Kidney tubule cell (primary cell): ENCODE results near the gene FAM13C.

Source experiments
- DNase-seq: peaks from one replicate; pipeline ENCODE4 v3.0.0-alpha.2; 2018; ENCODE audit warnings: low spot score

The FAM13C gene

GRCh38 chr10:59315465-59315864 is 46.9 kb downstream of the FAM13C start:
- no peak for DNase-seq

DNA sequence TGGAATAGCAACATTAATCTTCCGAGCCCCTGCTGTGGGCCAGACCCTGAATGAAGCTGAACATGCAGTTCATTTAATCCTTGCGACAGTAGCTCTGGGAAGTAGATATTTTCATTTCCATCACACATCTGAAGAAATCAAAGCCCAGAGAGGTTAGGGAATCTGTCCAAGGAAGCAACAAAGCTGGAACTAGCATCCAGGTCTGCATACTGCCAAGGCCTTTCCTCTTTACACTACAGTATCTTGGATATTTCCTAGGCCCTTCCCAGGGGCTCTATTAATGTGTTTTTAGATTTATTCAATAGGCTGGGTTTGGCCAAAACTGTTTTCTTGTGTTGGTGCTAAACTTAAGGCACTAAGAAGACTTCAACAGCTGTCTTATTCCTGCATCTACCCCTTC is 48.1 kb downstream of the FAM13C start:
- DNase-seq = no peak

- no peak for DNase-seq
These were observed 50.1 kb downstream of the FAM13C start for GRCh38 chr10:59312247-59312646.

GRCh38 chr10:59311025-59311424 is 51.3 kb downstream of the FAM13C start:
- DNase-seq = no peak

GRCh38 chr10:59310324-59310914 is 51.9 kb downstream of the FAM13C start:
- DNase-seq = no peak

GRCh38 chr10:59304521-59305097 is 57.7 kb downstream of the FAM13C start:
- DNase-seq = no peak

DNA sequence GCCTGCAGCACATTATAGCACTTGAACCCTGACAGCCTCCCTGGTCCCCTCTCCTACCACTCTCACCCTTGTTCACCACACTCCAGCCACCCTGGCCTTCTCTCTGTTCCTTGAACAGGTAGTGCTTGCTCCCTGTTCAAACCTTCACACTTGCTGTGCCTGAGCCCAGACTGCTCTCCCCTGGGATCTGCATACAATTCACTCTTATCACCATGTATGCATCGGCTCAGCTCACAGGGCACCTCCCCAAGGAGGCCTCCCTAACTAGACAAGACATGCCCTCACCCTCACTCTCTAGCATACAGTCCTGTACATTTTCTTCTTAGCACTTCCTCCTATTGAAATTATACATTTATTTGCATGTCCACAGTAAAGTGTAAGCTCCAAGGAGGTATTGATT is 59.3 kb downstream of the FAM13C start:
- no peak for DNase-seq

- DNase-seq = no peak
These were observed 60.0 kb downstream of the FAM13C start for GRCh38 chr10:59302381-59302780.

DNA sequence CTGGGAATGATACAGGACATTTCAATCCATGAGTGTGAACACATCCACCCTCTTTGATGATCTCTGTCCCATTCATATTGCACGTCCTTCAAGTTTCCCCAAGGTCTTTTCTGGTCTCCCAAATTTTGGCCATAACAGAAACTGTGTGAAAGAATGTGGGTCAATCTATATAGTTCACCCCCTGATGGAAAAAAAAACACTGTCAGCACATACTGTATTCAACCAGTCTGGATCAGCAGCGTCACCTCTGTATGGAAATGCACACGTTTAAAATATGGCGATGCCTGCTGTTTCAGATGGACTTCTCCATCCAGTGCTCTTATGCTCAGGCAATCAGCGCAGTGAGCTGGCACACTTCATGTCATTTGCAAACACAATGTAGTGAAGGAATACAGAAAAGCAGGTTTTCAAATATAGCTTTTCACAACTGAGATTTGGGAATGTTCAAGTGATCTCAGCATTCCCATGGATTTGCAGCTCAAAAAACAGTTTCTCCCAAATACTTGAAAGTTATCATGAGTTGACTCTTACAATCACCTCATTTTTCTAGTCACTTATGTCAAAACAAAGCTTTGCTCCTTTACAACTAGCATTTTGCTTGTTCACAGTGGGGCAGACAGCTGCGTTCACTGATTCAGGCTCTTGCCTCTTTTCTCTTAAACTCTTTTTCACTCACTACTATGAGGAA is 61.1 kb downstream of the FAM13C start:
- DNase-seq = no peak

DNA sequence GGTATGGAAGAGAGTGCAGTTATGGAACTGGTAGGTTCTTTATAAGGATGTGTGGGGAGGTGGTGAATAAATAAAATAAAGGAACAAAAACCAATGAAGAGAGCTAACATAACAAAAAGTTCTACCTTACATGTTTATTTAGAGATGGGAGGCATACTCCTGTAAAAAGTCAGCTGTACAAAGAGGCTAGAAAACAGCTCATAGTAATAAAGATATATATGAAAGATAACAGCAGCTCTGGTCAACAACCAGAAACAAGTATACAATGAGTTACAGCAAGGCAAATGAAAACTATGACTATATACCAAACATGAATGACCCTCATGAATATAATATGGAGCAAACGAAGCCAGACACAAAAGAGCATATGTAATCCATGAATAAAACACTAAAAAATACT is 62.0 kb downstream of the FAM13C start:
- DNase-seq = no peak

DNA sequence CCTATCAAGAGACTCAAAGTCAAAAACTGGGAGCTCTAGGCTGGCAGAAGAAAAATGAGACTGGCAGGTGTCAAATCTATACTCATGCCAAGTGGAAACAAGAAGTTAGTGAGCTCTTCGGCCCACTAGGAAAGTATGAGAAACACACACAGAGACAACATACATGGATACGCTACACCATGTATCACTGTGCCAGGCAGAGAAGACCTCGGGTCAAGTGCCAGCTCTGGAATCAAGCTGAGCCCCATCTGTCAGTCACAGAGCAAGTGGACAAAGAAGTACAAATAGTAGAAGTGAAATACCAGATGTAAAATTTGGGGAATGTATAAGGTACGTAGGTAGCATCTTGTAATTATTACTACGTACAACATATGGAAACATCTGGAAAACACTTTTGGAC is 62.4 kb downstream of the FAM13C start:
- DNase-seq = no peak

DNA sequence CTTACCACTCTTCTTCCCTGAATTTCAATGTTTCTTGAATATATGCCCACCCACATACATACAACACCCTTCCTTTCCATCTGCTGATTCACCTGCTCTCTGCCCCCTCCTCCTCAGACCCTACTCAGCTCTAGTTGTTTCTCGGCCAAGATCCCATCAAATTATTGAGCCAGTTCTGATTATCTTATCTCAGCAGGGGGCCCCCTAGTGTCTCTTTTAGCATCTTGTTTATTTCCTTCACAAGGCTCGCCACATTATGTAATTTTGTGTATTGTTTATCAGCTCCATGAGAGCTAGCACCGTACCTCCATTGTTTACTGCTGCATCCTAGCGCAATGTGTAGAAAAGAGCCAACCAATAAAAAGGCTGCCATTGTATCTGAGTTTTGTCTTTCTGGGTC is 71.9 kb downstream of the FAM13C start:
- no peak for DNase-seq

DNA sequence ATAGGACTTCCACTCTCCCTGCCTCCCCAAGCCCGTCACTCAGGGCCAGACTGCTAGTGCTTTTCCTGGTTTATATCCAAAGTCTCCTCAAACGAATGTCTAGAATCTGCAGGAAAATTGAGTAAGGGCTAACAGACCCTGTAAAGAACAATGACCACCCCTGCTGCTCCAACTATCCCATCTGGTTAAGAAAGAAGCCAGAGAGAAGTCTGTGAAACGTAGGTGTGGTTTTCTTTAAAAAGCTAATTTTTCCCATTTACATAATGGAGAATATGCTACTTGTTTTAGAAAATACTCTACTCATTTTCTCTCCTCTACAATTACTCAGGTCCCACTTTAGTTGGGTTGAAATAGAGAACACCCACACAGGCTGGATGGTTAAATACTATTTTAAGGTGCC is 72.5 kb downstream of the FAM13C start:
- DNase-seq = no peak

DNA sequence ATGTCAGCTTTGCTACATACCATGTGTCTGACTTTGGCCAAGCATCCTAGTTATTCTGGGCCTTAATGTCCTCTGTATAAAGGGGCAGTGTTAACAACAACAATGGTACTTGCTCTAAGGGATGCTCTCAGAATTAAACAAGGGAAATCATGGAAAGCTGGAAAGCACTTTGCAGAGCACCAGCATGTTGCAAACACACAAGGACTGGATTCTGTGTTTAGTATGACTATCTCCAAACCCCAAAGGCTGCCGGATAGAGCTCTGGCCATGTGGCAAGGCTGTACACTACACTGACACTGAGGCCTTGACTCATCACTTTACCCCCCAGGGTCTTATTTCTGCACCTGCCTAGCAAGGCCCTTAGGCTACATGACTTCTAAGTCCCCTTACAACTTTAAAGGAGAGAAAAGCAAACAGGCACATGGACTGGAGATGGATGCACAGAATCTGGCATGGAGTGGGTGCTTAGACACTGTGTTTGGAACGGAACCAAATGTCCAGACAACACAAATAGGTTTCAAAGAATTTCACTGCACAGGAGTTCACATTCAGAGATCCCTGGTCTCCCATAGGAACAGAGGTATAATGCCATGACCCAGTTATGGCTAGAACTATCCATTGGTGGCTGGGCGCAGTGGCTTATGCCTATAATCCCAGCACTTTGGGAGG is 74.6 kb downstream of the FAM13C start:
- no peak for DNase-seq

DNA sequence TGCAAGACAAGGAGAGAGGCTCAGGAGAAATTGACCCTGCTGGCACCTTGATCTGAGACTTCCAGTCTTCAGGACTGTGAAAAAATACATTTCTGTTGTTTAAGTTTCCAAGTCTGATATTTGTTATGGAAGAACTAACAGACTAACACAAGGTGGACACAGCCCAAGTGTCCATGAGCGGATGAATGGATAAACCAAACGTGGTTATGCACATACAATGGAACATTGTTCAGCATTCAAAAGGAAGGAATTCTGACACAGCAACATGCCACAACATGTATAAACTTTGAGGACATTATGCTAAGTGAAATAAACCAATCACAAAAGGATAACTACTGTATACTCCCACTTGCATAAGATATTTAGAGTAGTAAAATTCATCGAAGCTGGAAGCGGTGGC is 76.5 kb downstream of the FAM13C start:
- no peak for DNase-seq

DNA sequence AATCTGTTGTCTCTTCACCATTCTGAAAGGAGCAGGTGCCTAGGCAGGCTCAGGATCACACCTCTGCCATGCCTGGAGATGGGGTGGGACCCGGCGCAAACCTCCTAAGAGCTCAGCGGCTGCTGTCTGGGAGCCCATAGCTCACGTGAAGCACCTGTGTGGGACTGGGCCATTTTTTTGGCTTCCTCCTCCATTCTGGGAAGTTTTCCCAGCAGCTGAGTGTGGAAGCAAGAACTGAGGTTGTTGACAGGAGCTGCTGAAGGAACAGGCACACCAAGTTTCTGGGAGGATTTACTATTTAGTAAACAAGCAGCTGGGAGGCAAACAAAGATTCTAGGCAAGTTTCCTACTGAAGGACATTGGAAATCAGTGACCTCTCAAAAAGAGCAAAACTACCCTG is 77.3 kb downstream of the FAM13C start:
- DNase-seq = no peak

DNA sequence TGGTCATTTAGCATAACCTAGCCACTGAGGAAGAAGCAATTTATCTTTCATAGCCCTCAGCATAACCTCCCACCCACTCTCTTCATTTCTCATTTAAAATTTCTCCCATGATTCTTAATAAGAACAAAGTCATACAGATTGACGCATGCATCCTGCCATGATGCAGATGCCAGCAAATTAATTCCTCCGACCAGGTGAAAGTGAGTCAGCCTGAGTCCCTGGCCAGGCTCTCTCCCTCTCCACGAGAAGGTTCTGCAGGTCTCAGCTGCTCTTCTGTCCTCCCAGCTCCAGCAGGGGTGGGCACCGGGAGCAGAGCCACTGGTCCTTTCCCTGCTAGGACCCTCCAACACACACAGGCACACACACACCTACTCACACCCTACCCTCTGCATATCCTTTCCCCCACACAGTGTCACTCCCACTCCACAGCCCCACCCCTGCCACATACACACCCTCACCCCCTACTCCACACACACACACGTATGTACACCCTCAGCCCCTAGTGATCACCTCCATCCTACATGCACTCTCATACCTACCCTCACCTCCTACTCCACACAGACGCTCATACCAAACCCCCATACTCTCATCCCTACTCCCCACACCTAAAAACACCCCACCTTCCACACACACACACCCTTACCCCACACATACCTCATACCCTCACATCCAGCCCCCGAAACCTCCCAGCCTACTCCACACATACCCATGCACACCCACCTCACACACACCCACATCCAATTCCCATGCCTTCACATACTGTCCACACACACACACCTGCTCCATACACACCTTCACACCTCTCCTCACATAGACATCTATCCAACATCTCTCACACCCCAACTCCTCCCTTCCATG is 78.0 kb downstream of the FAM13C start:
- peak; percentile 39 for DNase-seq

DNA sequence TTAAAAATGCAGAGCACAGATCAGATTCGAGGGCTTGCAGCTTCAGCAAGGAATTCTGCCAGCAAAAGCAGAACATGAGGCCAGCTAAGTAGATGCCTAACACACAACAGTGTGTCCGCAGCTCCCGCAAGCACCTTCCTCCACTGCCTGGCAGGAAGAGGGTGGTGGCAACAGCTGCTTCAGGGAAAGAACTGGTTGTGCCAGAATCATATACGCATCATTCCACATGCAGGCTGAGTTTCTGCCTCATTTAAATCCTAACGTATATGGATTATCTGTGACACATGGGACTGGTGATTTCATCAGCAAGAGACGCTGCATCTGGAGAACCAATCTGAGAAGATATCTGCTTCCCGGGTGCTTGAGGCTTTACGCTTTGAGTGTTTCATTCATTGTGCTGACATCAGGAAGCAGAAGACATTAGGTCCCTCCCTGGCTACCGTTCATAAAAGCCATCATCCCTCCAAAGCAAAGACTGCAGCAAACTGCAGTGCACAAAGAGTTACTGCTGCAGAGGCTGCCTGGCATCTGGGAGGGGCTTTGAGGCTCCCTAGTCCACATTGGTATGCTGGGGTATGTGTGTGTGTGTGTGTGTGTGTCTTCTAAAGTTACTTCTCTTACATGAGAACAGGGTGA is 78.8 kb downstream of the FAM13C start:
- no peak for DNase-seq

DNA sequence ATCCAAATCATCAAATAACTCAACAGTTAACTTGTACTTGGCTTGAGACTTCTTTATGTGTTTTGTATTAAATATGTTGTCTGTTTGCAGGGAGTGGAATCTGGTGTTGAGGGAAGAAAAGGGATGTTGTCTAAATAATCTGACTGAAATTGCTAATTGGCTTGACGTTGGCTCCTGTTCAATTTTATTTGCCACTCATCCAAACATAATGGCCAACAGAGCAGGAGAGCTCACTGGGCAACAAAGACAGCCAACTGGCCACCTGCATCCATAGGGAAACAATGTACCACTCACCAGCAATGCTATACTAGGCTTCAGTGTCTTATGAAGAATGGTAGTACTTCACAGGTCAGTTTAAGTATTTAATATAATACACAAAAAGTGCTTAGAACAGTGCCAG is 80.5 kb downstream of the FAM13C start:
- no peak for DNase-seq

DNA sequence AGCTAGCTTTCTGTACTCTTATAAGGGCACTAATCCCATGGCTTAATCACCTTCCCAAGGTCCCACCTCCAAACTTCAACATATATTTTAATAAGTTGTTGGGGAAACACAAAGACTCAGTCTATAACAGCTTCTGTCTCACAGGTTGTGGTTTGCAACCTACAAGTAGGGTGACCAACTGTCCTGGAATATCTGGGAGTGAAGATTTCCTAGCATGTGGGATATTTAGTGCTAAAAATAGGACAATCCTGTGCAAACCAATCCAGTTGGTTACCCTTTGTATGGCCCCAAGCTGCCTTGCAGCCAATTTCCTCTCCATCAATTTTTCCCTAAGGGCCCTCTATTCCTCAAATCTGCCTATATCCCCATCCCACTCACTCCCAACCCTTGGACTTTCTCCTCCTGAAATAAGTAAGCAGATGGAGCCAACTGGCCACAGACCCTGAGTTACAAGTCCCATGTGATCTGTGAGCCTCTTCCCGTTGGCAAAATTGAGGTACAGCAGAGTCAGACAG is 82.3 kb downstream of the FAM13C start:
- no peak for DNase-seq

DNA sequence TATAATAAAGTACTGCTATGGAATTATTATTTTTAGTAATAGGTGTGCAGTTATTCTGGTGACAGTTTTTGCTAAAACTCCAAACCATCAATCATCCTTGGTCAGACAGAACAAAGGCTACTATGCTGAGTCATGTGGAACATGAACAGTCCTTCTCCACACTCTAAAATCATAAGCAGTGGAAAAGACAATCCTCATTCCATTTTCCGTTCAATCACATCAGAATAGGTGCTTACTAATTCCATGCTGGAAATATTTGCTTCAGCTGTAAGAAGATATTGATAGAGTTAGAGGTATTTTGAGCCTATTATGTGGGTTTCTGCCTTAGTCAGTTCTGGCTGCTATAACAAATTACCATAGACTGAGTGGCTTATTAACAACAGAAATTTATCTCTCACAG is 82.9 kb downstream of the FAM13C start:
- DNase-seq = no peak

DNA sequence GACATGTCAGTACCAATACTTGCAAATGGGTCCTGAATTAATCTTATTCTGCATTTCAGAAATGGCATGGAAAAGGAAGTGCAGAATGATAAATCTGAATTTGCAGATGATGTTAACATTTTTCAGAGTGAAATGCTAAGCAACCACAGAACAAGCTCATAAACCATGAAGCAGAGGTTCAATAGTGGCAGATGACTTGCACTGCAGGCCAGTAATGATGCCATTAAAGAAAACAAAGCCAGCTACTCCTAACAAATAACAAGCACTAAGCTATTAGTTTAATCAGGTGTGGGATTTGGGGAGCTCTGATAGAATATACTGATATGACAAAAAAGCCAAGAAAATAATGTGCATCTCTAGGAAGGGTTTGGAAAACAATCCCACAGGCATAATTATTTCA is 85.4 kb downstream of the FAM13C start:
- no peak for DNase-seq
